HL-60 (cell line): Measurements from ENCODE around the gene DAB2IP.

Experiments used
- CTCF ChIP-seq: IDR thresholded peaks from one replicate; pipeline ENCODE4 v1.5.1; 2011; ENCODE audit warnings: low read length, control low read depth, inconsistent platforms; ENCODE audit not compliant: insufficient read depth
- REST ChIP-seq: IDR thresholded peaks from 2 replicates; pipeline ENCODE4 v1.6.1; 2012; ENCODE audit warnings: low read depth; ENCODE audit not compliant: insufficient replicate concordance

DNA sequence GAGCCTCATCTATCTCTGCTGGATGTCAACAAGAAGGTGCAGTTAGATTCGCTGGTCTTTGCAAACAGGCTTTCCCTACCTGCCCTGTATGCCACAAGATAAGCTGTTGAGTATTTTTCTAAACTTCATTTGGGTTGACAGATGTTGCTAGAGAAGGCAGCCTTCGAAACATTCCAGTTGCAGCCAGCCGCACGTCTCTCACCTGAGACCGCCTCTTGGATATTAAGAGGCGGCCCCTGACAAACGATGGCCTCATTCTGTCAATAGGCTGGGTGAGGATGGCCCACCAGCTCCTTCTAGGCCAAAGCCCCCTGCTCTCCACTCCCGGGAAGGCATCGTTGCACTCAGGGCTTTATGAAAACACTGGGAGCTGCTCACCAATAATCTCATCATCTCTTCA lies 181.6 kb downstream of the DAB2IP start:
- TF ChIP-seq CTCF (no peak), REST (no peak)
